Neural cell (in vitro differentiated cells): Measurements from ENCODE around the gene FMR1.

ENCODE experiments used
- CTCF ChIP-seq: fragments of 450-650 bp; IDR thresholded peaks from 2 replicates; pipeline ENCODE4 v1.5.1; 2014; ENCODE audit warnings: antibody characterized with exemption, mild to moderate bottlenecking, moderate library complexity; ENCODE audit not compliant: poor library complexity, severe bottlenecking
- EP300 ChIP-seq: fragments of 450-650 bp; conservative IDR thresholded peaks from 2 replicates; pipeline ENCODE4 v1.6.1; 2014; ENCODE audit warnings: antibody characterized with exemption, mild to moderate bottlenecking, moderate library complexity; ENCODE audit not compliant: poor library complexity, severe bottlenecking
- RAD21 ChIP-seq: fragments of 450-650 bp; conservative IDR thresholded peaks from 2 replicates; pipeline ENCODE4 v1.6.1; 2014; ENCODE audit warnings: antibody characterized with exemption, mild to moderate bottlenecking, moderate library complexity
- TAF1 ChIP-seq: IDR thresholded peaks from 2 replicates; pipeline ENCODE4 v1.6.1; 2012; ENCODE audit warnings: low read depth

- no peak for TF ChIP-seq RAD21
- no peak for TF ChIP-seq CTCF
- TF ChIP-seq TAF1, result no peak
- no peak for TF ChIP-seq EP300
These were observed 14.6 kb upstream of the FMR1 start for GRCh38 chrX:147897117-147897516.
